Measurements from ENCODE around the gene CNKSR2. TPM values are rescaled to one million over a fixed set of nuclear protein-coding genes. Genes with fewer than 3 reads are reported as not detected.

The CNKSR2 gene
- total RNA-seq, 1 donor from 2014 or later = 4.6 TPM

DNA sequence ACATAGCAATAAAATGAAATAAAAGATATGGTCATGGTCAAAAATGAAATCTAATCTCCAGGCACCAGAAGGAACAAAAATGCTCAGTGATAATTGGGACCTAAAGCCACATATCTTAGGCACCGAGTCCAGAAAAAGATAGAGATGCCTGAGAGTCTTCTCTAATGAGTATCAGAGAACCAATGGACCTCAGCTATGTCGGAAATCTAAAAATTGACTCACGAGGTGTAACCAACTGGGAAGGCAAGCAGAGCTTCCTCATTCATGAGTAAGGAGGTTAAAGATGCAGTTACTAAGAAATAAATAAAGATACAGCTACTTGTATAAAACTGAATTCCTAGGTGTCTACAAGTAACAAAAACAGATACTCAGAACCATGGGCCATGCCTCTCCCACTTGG is 211.8 kb downstream of the CNKSR2 start:
- Histone ChIP-seq H3K4me3 (no peak overlapping the region), H3K27ac (no peak overlapping the region), H3K4me1 (no peaks in the 10 kb centered on the region), H3K36me3 (no peaks in the 10 kb centered on the region), H3K9me3 (no peaks in the 10 kb centered on the region), H3K27me3 (ENCODE audit: low read depth) (no peaks in the 10 kb centered on the region)
- intact Hi-C loops (cut with DNase I) = no loop called here
- no peak for ATAC-seq
- TF ChIP-seq, protein P1, sequence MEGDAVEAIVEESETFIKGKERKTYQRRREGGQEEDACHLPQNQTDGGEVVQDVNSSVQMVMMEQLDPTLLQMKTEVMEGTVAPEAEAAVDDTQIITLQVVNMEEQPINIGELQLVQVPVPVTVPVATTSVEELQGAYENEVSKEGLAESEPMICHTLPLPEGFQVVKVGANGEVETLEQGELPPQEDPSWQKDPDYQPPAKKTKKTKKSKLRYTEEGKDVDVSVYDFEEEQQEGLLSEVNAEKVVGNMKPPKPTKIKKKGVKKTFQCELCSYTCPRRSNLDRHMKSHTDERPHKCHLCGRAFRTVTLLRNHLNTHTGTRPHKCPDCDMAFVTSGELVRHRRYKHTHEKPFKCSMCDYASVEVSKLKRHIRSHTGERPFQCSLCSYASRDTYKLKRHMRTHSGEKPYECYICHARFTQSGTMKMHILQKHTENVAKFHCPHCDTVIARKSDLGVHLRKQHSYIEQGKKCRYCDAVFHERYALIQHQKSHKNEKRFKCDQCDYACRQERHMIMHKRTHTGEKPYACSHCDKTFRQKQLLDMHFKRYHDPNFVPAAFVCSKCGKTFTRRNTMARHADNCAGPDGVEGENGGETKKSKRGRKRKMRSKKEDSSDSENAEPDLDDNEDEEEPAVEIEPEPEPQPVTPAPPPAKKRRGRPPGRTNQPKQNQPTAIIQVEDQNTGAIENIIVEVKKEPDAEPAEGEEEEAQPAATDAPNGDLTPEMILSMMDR (IDR thresholded peaks at IDR 0.05) = no peak
- no peak for DNase-seq

DNA sequence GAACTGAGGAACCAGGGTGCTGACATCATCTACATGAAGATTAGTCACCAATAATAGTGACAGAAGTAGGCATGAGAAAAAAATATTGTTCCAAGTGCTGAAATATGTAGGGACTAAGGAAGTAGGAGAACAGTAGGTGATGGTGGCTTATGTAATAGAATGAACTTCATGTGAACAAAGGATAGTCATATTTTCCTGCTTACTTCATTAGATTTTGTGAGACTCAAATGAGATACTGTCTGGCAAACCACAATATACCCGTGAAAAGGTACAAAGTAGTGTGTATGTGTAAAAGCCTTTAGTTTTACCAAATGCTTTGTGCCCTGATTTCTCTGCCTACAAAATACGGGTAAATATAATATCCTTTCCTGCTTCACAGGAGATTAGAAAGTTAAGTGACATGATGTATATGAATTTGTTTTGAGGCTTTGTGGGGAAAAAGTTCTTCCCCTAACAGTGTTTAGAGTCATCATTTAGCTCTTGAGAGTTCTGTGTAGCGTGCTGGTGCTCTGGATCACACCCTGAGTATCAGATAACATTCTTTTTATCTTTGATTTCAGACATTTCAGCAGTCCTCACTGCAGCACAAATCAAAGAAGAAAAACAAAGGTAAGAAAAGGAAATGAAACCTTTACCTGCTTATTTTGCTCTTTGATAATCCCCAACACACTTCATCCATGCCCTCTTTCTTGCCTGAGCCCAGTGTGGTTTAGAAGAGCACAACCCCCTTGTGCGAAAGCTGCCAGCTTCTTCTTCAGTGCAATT is 216.0 kb downstream of the CNKSR2 start:
- no peak overlapping the region for H3K4me3 ChIP-seq
- DNase-seq (no peak), ATAC-seq (no peak)
- no peaks in the 10 kb centered on the region for H3K4me1 ChIP-seq
- no peaks in the 10 kb centered on the region for H3K36me3 ChIP-seq
- no peaks in the 10 kb centered on the region for H3K9me3 ChIP-seq
- TF ChIP-seq, protein P1 (IDR thresholded peaks at IDR 0.05) = no peak
- intact Hi-C loops (cut with DNase I) = no loop called here
- no peak overlapping the region for H3K27ac ChIP-seq
- no peaks in the 10 kb centered on the region for H3K27me3 ChIP-seq (ENCODE audit: low read depth)

DNA sequence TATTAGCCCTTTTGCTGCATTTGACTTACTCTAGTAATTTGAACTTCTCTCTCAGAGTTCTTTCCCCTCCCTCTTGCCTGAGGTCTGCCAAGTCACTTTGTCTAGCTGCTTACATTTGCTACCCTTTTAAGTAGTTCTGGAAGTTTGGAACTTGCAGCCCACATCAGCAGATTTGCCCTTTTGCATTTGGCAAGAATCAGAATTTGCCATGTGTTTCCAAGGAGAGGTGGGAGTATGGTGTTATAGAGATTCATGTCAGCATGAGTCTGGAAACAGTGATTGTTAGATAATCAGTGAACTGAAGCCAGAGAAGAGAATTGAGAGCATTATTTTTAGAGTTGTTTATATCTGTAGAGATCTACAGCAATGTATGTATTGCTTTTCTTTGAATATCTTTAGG is 231.8 kb downstream of the CNKSR2 start:
- TF ChIP-seq, protein P1 (IDR thresholded peaks at IDR 0.05) = no peak
- no peak for ATAC-seq
- no peak for DNase-seq

DNA sequence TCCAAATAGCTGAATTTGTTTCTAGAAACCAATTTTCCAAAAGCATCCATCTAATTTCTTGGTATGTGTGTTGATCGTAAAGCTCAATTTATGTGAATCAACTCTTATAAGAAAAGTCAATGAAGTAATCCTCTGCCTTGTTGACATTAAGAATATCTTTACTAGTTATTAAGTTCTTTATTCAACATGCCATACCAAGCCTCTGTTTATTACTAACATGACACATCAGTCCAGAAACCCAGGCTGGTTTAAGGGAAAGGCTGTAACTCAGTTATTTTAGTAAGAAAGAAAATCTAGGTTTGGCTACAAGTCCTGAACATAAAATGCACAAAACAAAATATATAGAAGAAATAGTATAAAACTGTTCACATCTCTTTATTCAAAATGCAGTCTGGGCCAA is 235.9 kb downstream of the CNKSR2 start:
- no peak for ATAC-seq
- no peaks in the 10 kb centered on the region for H3K36me3 ChIP-seq
- DNase-seq = no peak
- intact Hi-C loops (cut with DNase I) = no loop called here
- no peaks in the 10 kb centered on the region for H3K27me3 ChIP-seq (ENCODE audit: low read depth)
- H3K4me1 ChIP-seq = no peaks in the 10 kb centered on the region
- H3K27ac ChIP-seq = no peak overlapping the region
- TF ChIP-seq, protein P1 (IDR thresholded peaks at IDR 0.05) = no peak
- H3K4me3 ChIP-seq = no peak overlapping the region
- no peaks in the 10 kb centered on the region for H3K9me3 ChIP-seq

More for the DNA sequence above, 231.8 kb downstream of the CNKSR2 start:
- Histone ChIP-seq H3K4me1 (no peaks in the 10 kb centered on the region), H3K27me3 (ENCODE audit: low read depth) (no peaks in the 10 kb centered on the region), H3K4me3 (no peak overlapping the region), H3K27ac (no peak overlapping the region), H3K9me3 (no peaks in the 10 kb centered on the region), H3K36me3 (no peaks in the 10 kb centered on the region)
- intact Hi-C loops (cut with DNase I) = no loop called here

DNA sequence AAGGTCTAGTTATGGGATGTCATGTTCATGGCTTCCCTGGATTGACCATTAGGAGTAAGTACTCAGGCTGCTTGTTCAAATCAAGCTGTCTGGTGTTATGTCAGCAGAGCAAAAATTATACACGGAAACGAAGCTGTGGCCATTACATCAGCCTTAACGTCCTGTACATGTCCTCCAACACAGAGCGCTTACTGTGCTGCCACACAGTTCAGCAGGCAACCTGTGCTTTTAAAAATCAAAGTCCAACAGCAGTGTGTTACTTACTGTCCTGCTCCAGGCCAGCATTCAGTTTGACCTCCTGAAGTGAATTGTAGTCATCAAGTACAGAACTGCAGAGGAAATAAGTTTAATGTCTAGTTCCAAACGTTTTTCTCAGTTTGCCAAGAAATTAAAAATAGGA is 237.9 kb downstream of the CNKSR2 start:
- DNase-seq (no peak), ATAC-seq (no peak)
- no peak overlapping the region for H3K27ac ChIP-seq
- no peaks in the 10 kb centered on the region for H3K9me3 ChIP-seq
- H3K4me3 ChIP-seq = no peak overlapping the region
- TF ChIP-seq, protein P1 (IDR thresholded peaks at IDR 0.05) = no peak
- no peaks in the 10 kb centered on the region for H3K4me1 ChIP-seq
- H3K27me3 ChIP-seq (ENCODE audit: low read depth) = no peaks in the 10 kb centered on the region
- intact Hi-C loops (cut with DNase I) = no loop called here
- no peaks in the 10 kb centered on the region for H3K36me3 ChIP-seq
